Astrocyte (in vitro differentiated cells and primary cell): Measurements from ENCODE around the gene SPEF1. TPM values are rescaled to one million over a fixed set of nuclear protein-coding genes. Genes with fewer than 3 reads are reported as not detected.
A peak's percentile ranks its signal among the peaks of the same experiment; 100 is the strongest.

Experiments
- DNase-seq: peaks from one replicate; pipeline ENCODE4 v3.0.0-alpha.2; 2010; ENCODE audit warnings: low read depth
- FAIRE-seq: peaks from 2 replicates; lab custom pipeline; 2011; peaks lifted over from hg19 to GRCh38; lab: Jason Lieb, UNC
- H2AFZ ChIP-seq: 2 replicates; pipeline ENCODE4 v1.6.0; 2012; ENCODE audit warnings: low read depth, low read length, inconsistent platforms
- H3K27ac ChIP-seq: 2 replicates; pipeline ENCODE4 v1.5.1; 2011; ENCODE audit warnings: low read depth, low read length, inconsistent platforms
- H3K27me3 ChIP-seq: 2 replicates; pipeline ENCODE4 v1.6.0; 2011; ENCODE audit warnings: low read length, inconsistent platforms; ENCODE audit not compliant: insufficient read depth
- H3K36me3 ChIP-seq: 2 replicates; pipeline ENCODE4 v1.5.1; 2011; ENCODE audit warnings: low read length, inconsistent platforms; ENCODE audit not compliant: insufficient read depth
- H3K4me1 ChIP-seq: 2 replicates; pipeline ENCODE4 v1.5.1; 2011; ENCODE audit warnings: low read length, inconsistent platforms; ENCODE audit not compliant: insufficient read depth
- H3K4me2 ChIP-seq: 2 replicates; pipeline ENCODE4 v1.6.0; 2012; ENCODE audit warnings: low read length, inconsistent platforms
- H3K4me3 ChIP-seq: 2 replicates; pipeline ENCODE4 v1.5.1; 2011; ENCODE audit warnings: low read depth, mild to moderate bottlenecking, low read length, inconsistent platforms; ENCODE audit not compliant: insufficient read depth
- H3K79me2 ChIP-seq: 2 replicates; pipeline ENCODE4 v1.6.0; 2012; ENCODE audit warnings: mild to moderate bottlenecking, low read length, inconsistent platforms; ENCODE audit not compliant: insufficient read depth
- H3K9ac ChIP-seq: 2 replicates; pipeline ENCODE4 v1.6.0; 2012; ENCODE audit warnings: mild to moderate bottlenecking, low read length, inconsistent platforms
- H3K9me3 ChIP-seq: 2 replicates; pipeline ENCODE4 v1.5.1; 2012; ENCODE audit warnings: low read depth, mild to moderate bottlenecking, low read length, inconsistent platforms; ENCODE audit not compliant: insufficient read depth
- H4K20me1 ChIP-seq: 2 replicates; pipeline ENCODE4 v1.6.0; 2012; ENCODE audit warnings: low read length, inconsistent platforms; ENCODE audit not compliant: insufficient read depth
- H3K27ac Mint-ChIP-seq: one replicate; pipeline ENCODE4 v1.8.0; 2021; ENCODE audit warnings: mild to moderate bottlenecking, mixed read lengths; ENCODE audit not compliant: unreplicated experiment
- H3K27me3 Mint-ChIP-seq: one replicate; pipeline ENCODE4 v1.8.0; 2021; ENCODE audit warnings: low read depth, mixed read lengths; ENCODE audit not compliant: unreplicated experiment
- H3K36me3 Mint-ChIP-seq: one replicate; pipeline ENCODE4 v1.8.0; 2021; ENCODE audit warnings: low read depth, mixed read lengths; ENCODE audit not compliant: unreplicated experiment
- H3K4me1 Mint-ChIP-seq: one replicate; pipeline ENCODE4 v1.8.0; 2021; ENCODE audit warnings: low read depth, mixed read lengths; ENCODE audit not compliant: unreplicated experiment
- H3K4me3 Mint-ChIP-seq: one replicate; pipeline ENCODE4 v1.8.0; 2021; ENCODE audit warnings: mild to moderate bottlenecking, moderate library complexity, mixed read lengths; ENCODE audit not compliant: unreplicated experiment
- H3K9me3 Mint-ChIP-seq: one replicate; pipeline ENCODE4 v1.8.0; 2021; ENCODE audit warnings: mild to moderate bottlenecking, mixed read lengths; ENCODE audit not compliant: unreplicated experiment
- EZH2 ChIP-seq: IDR thresholded peaks from 2 replicates; pipeline ENCODE4 v1.6.1; 2012; ENCODE audit warnings: mild to moderate bottlenecking, low read length, inconsistent platforms; ENCODE audit not compliant: insufficient read depth
- total RNA-seq: library from RNA; stranded (reverse); gene quantifications from 2 replicates; pipeline ENCODE4 v1.2.1, GENCODE V29; 2021
- TF ChIP-seq, protein P1 (sequence below): IDR thresholded peaks from 2 replicates; pipeline ENCODE4 v1.5.1; 2011; ENCODE audit warnings: low read depth, mild to moderate bottlenecking, inconsistent platforms, low read length, moderate library complexity; ENCODE audit not compliant: insufficient read depth

Gene SPEF1
- total RNA-seq, 1 donor from 2014 or later: 0.45 TPM

DNA sequence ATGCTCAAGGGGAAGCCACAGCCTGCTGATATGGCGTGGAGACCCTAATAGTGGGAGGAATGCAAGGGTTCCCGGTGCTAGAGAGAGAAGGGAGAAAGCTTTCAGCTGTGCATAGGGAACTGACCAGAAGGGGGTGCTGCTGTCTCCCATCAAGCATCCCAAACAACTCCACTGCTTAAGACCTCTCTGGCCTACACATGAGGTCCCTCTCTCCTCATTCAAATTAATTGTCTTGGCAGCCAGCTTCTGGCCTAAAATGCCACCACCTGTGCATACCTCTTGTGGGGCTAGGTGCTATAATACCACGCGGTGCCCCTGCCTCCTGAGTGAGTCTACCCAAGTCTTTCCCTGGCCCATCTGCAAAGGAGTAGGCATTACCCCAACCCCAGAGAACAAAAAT is 28.1 kb downstream of the SPEF1 start:
- no peak overlapping the region for H2AFZ ChIP-seq
- H3K36me3 Mint-ChIP-seq: peaks cover 11% of the 10 kb centered on the region
- H3K4me1 Mint-ChIP-seq: no peaks in the 10 kb centered on the region
- H3K27me3 ChIP-seq: peaks cover 13% of the 10 kb centered on the region
- peaks cover 31% of the 10 kb centered on the region for H3K27me3 Mint-ChIP-seq
- TF ChIP-seq, protein P1, sequence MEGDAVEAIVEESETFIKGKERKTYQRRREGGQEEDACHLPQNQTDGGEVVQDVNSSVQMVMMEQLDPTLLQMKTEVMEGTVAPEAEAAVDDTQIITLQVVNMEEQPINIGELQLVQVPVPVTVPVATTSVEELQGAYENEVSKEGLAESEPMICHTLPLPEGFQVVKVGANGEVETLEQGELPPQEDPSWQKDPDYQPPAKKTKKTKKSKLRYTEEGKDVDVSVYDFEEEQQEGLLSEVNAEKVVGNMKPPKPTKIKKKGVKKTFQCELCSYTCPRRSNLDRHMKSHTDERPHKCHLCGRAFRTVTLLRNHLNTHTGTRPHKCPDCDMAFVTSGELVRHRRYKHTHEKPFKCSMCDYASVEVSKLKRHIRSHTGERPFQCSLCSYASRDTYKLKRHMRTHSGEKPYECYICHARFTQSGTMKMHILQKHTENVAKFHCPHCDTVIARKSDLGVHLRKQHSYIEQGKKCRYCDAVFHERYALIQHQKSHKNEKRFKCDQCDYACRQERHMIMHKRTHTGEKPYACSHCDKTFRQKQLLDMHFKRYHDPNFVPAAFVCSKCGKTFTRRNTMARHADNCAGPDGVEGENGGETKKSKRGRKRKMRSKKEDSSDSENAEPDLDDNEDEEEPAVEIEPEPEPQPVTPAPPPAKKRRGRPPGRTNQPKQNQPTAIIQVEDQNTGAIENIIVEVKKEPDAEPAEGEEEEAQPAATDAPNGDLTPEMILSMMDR: peak; percentile 62
- no peak for TF ChIP-seq EZH2
- H3K4me3 Mint-ChIP-seq: no peak overlapping the region
- peaks cover 5% of the 10 kb centered on the region for H3K4me1 ChIP-seq
- FAIRE-seq: peak; percentile 41
- no peak overlapping the region for H3K27ac ChIP-seq
- H3K79me2 ChIP-seq: no peaks in the 10 kb centered on the region
- peaks cover 20% of the 10 kb centered on the region for H4K20me1 ChIP-seq
- H3K4me3 ChIP-seq: no peak overlapping the region
- H3K36me3 ChIP-seq: no peaks in the 10 kb centered on the region
- DNase-seq: peak; percentile 32
- H3K9me3 Mint-ChIP-seq: peaks cover 4% of the 10 kb centered on the region
- no peaks in the 10 kb centered on the region for H3K9me3 ChIP-seq
- H3K27ac Mint-ChIP-seq: no peak overlapping the region
- H3K4me2 ChIP-seq: no peak overlapping the region
- H3K9ac ChIP-seq: no peak overlapping the region

DNA sequence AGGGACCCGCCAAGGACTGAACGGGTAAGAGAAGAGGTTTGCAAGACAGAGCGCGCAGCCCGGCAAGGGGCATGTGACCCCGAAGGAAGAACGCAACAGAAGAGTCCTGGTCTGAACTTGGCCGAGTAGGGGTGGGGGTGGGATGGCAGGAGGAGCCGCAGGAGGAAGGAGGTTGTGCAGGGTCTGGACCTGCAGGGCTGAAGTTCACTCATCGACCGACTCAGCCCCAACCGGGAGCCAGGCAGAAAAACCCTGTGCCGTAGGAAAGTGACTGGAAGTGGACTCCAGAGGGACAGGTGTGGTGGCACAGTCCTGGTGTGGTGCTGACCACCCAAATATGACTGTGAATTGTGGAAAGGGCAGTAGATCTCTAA is 28.9 kb downstream of the SPEF1 start:
- TF ChIP-seq, protein P1: no peak
- TF ChIP-seq EZH2: no peak
- no peak for DNase-seq
- peaks cover 13% of the 10 kb centered on the region for H3K27me3 ChIP-seq
- no peaks in the 10 kb centered on the region for H3K36me3 ChIP-seq
- H3K27me3 Mint-ChIP-seq: peaks cover 38% of the 10 kb centered on the region
- no peak overlapping the region for H3K27ac Mint-ChIP-seq
- H3K27ac ChIP-seq: no peak overlapping the region
- no peaks in the 10 kb centered on the region for H3K9me3 ChIP-seq
- peaks cover 9% of the 10 kb centered on the region for H3K36me3 Mint-ChIP-seq
- H4K20me1 ChIP-seq: peaks cover 20% of the 10 kb centered on the region
- peaks cover 5% of the 10 kb centered on the region for H3K4me1 ChIP-seq
- no peaks in the 10 kb centered on the region for H3K79me2 ChIP-seq
- H3K4me2 ChIP-seq: peak overlapping the region; percentile 83
- no peak overlapping the region for H3K4me3 ChIP-seq
- peak overlapping the region; percentile 41 for H3K4me3 Mint-ChIP-seq
- H3K9ac ChIP-seq: no peak overlapping the region
- peaks cover 4% of the 10 kb centered on the region for H3K9me3 Mint-ChIP-seq
- no peak overlapping the region for H2AFZ ChIP-seq
- FAIRE-seq: no peak
- H3K4me1 Mint-ChIP-seq: no peaks in the 10 kb centered on the region

DNA sequence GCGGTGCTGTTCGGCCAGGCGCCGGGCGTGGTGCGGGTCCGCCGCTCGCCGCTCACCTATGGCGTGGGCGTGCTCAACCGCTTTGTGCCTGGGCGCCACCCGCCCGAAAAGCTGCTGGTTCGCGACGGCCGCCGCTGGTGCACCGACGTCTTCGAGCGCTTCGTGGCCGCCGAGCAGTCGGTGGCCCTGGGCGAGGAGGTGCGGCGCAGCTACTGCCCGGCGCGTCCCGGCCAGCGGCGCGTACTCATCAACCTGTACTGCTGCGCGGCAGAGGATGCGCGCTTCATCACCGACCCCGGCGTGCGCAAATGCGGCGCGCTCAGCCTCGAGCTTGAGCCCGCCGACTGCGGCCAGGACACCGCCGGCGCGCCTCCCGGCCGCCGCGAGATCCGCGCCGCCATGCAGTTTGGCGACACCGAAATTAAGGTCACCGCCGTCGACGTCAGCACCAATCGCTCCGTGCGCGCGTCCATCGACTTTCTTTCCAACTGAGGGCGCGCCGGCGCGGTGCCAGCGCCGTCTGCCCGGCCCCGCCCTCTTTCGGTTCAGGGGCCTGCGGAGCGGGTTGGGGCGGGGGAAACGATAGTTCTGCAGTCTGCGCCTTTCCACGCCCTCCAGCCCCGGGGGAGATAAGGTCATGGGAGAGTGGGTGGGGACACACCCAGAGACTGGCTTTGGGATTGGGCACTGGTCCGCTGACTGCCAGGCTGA is 29.4 kb downstream of the SPEF1 start:
- Histone ChIP-seq H3K4me2 (peak overlapping the region; percentile 83), H3K4me1 (peaks cover 5% of the 10 kb centered on the region), H4K20me1 (peaks cover 20% of the 10 kb centered on the region), H3K27me3 (peaks cover 13% of the 10 kb centered on the region), H3K4me3 (no peak overlapping the region), H2AFZ (peak overlapping the region; percentile 52), H3K79me2 (no peaks in the 10 kb centered on the region), H3K27ac (no peak overlapping the region), H3K9me3 (no peaks in the 10 kb centered on the region), H3K36me3 (no peaks in the 10 kb centered on the region), H3K9ac (no peak overlapping the region)
- H3K4me3 Mint-ChIP-seq: no peak overlapping the region
- no peaks in the 10 kb centered on the region for H3K4me1 Mint-ChIP-seq
- DNase-seq (peak; percentile 18), FAIRE-seq (no peak)
- H3K9me3 Mint-ChIP-seq: peaks cover 5% of the 10 kb centered on the region
- H3K36me3 Mint-ChIP-seq: peaks cover 7% of the 10 kb centered on the region
- H3K27me3 Mint-ChIP-seq: peaks cover 42% of the 10 kb centered on the region
- H3K27ac Mint-ChIP-seq: no peak overlapping the region
- TF ChIP-seq, protein P1: no peak
- TF ChIP-seq EZH2: no peak
